H1 (cell line): ENCODE results near the gene RFXAP. TPM values are rescaled to one million over a fixed set of nuclear protein-coding genes. Genes with fewer than 3 reads are reported as not detected.

ENCODE experiments used
- ATF3 ChIP-seq: IDR thresholded peaks from 2 replicates; pipeline ENCODE4 v1.6.1; 2011; ENCODE audit warnings: low read depth, mild to moderate bottlenecking, low read length; ENCODE audit not compliant: insufficient read depth
- CHD2 ChIP-seq: IDR thresholded peaks from 2 replicates; pipeline ENCODE4 v1.6.1; 2012; ENCODE audit warnings: low read length, improper control_type of control experiment
- CHD7 ChIP-seq: fragments of 300-600 bp; sonication (generic); IDR thresholded peaks from 2 replicates; pipeline ENCODE4 v1.7.1; 2012; ENCODE audit warnings: low read length, moderate library complexity, mild to moderate bottlenecking, inconsistent platforms; ENCODE audit not compliant: insufficient replicate concordance
- GTF2F1 ChIP-seq: IDR thresholded peaks from 2 replicates; pipeline ENCODE4 v1.6.1; 2012; ENCODE audit warnings: low read depth, low read length, improper control_type of control experiment, borderline replicate concordance
- HDAC6 ChIP-seq: IDR thresholded peaks from one replicate; pipeline ENCODE4 v1.7.1; 2012; ENCODE audit warnings: low read depth, mild to moderate bottlenecking, inconsistent platforms, low read length, moderate library complexity
- NANOG ChIP-seq: IDR thresholded peaks from 2 replicates; pipeline ENCODE4 v1.6.1; 2011; ENCODE audit warnings: low read length, low read depth, mild to moderate bottlenecking, inconsistent platforms; ENCODE audit not compliant: insufficient read depth, poor library complexity, severe bottlenecking
- SP1 ChIP-seq: IDR thresholded peaks from 2 replicates; pipeline ENCODE4 v1.6.1; 2011; ENCODE audit warnings: low read depth, low read length
- YY1 ChIP-seq: IDR thresholded peaks from 2 replicates; pipeline ENCODE4 v1.6.1; 2011; ENCODE audit warnings: low read depth, mild to moderate bottlenecking, low read length
- polyA plus RNA-seq, 7 experiments: library from polyadenylated mRNA; depleted of rRNA in 3 of 7; stranded (reverse) in 5 of 7; unstranded in 2 of 7; fragments of >200 nt in 5 of 7; fragments of 200-250 nt in 2 of 7; gene quantifications; 1 replicate in 5 of 7; 2 replicates in 1 of 7; 4 replicates in 1 of 7; pipeline versions ENCODE4 v1.2.1 to v1.2.3, GENCODE V29; 2011 to 2013; ENCODE audit warnings: missing spikeins in 2 of 7, mixed read lengths in 2 of 7
- total RNA-seq: library from RNA; stranded (reverse); fragmentation: NEBNext Ultra II Directional; extraction: Animal tissue kit (Norgen Biotek cat#: 25700); gene quantifications from 2 replicates; pipeline ENCODE4 v1.2.1, GENCODE V29; 2021

The RFXAP gene
- total and polyA plus RNA-seq, 2 of the 8 experiments (the other 6 are each of a cell fraction or from before 2014, with no cell fraction given), result 5.2 to 11.5 TPM

- no peak for TF ChIP-seq YY1
- no peak for TF ChIP-seq SP1
- no peak for TF ChIP-seq ATF3
- no peak for TF ChIP-seq GTF2F1
- TF ChIP-seq CHD7, result no peak
- TF ChIP-seq CHD2, result no peak
- TF ChIP-seq HDAC6, result no peak
- TF ChIP-seq NANOG, result no peak
These were observed 3.8 kb downstream of the RFXAP start (continued) for GRCh38 chr13:36822785-36823184.
